ENCODE data around the gene RASAL3. TPM values are rescaled to one million over a fixed set of nuclear protein-coding genes. Genes with fewer than 3 reads are reported as not detected.
A peak's percentile ranks its signal among the peaks of the same experiment; 100 is the strongest.
"Not testable (repeated sequence)": the region's sequence is repeated elsewhere in the genome, so short reads cannot be mapped to it uniquely, and the experiment has no call there.

Gene RASAL3
- total RNA-seq, 1 donor from 2014 or later, result 107 TPM

- H3K4me3 Mint-ChIP-seq (ENCODE audit: low read depth), result no peak overlapping the region
- H3K4me1 Mint-ChIP-seq (ENCODE audit: low read depth), result peaks cover 12% of the 10 kb centered on the region
- DNase-seq (ENCODE audit: low spot score), result no peak
These were observed 22.7 kb upstream of the RASAL3 start for GRCh38 chr19:15487038-15487437.

GRCh38 chr19:15485768-15486167 lies 21.4 kb upstream of the RASAL3 start:
- intact Hi-C loops (cut with micrococcal nuclease); H3K36me3 Mint-ChIP-seq (ENCODE audit: low read depth); H3K4me3 Mint-ChIP-seq (ENCODE audit: low read depth); H3K27ac Mint-ChIP-seq; H3K27me3 Mint-ChIP-seq (ENCODE audit: low read depth); H3K9me3 Mint-ChIP-seq; DNase-seq (ENCODE audit: low spot score): not testable (repeated sequence)
- H3K4me1 Mint-ChIP-seq (ENCODE audit: low read depth), result peaks cover 12% of the 10 kb centered on the region

More at GRCh38 chr19:15487038-15487437, 22.7 kb upstream of the RASAL3 start:
- no peaks in the 10 kb centered on the region for H3K27me3 Mint-ChIP-seq (ENCODE audit: low read depth)
- no peaks in the 10 kb centered on the region for H3K36me3 Mint-ChIP-seq (ENCODE audit: low read depth)
- H3K9me3 Mint-ChIP-seq, result peaks cover 6% of the 10 kb centered on the region
- no peak overlapping the region for H3K27ac Mint-ChIP-seq
- intact Hi-C loops (cut with micrococcal nuclease), result no loop called here

- peaks cover 14% of the 10 kb centered on the region for H3K4me1 Mint-ChIP-seq (ENCODE audit: low read depth)
- H3K9me3 Mint-ChIP-seq; H3K36me3 Mint-ChIP-seq (ENCODE audit: low read depth); H3K4me3 Mint-ChIP-seq (ENCODE audit: low read depth); H3K27me3 Mint-ChIP-seq (ENCODE audit: low read depth); H3K27ac Mint-ChIP-seq; intact Hi-C loops (cut with micrococcal nuclease); DNase-seq (ENCODE audit: low spot score): not testable (repeated sequence)
These were observed 16.7 kb upstream of the RASAL3 start for GRCh38 chr19:15480996-15481395.

- H3K4me3 Mint-ChIP-seq (ENCODE audit: low read depth), result no peak within 1 kb of the TSS
- no peaks in the 10 kb centered on the region for H3K9me3 Mint-ChIP-seq
- H3K27me3 Mint-ChIP-seq (ENCODE audit: low read depth), result no peaks in the 10 kb centered on the region
- intact Hi-C loops (cut with micrococcal nuclease), result no loop called here
- H3K27ac Mint-ChIP-seq, result no peak within 1 kb of the TSS
- H3K4me1 Mint-ChIP-seq (ENCODE audit: low read depth), result peaks cover 14% of the 10 kb centered on the region
- no peak for DNase-seq (ENCODE audit: low spot score)
- H3K36me3 Mint-ChIP-seq (ENCODE audit: low read depth), result no peaks in the 10 kb centered on the region
These were observed 15.3 kb upstream of the RASAL3 start, which contains the start of gene PGLYRP2 for GRCh38 chr19:15479391-15480345. Gene PGLYRP2, minus strand, starts transcription at chr19:15479501. Its CDS starts 130 bp downstream, at chr19:15479371.

- H3K36me3 Mint-ChIP-seq (ENCODE audit: low read depth), result no peaks in the 10 kb centered on the region
- no peak for DNase-seq (ENCODE audit: low spot score)
- H3K4me3 Mint-ChIP-seq (ENCODE audit: low read depth), result no peak overlapping the region
- peaks cover 5% of the 10 kb centered on the region for H3K4me1 Mint-ChIP-seq (ENCODE audit: low read depth)
- intact Hi-C loops (cut with micrococcal nuclease), result no loop called here
- no peaks in the 10 kb centered on the region for H3K27me3 Mint-ChIP-seq (ENCODE audit: low read depth)
- no peaks in the 10 kb centered on the region for H3K9me3 Mint-ChIP-seq
- no peak overlapping the region for H3K27ac Mint-ChIP-seq
These were observed 12.0 kb upstream of the RASAL3 start for GRCh38 chr19:15476325-15476724.

- no peak for DNase-seq (ENCODE audit: low spot score)
- Mint-ChIP-seq H3K27me3 (ENCODE audit: low read depth) (no peaks in the 10 kb centered on the region), H3K9me3 (no peaks in the 10 kb centered on the region), H3K4me1 (ENCODE audit: low read depth) (peaks cover 5% of the 10 kb centered on the region), H3K36me3 (ENCODE audit: low read depth) (no peaks in the 10 kb centered on the region), H3K4me3 (ENCODE audit: low read depth) (no peak overlapping the region), H3K27ac (no peak overlapping the region)
- intact Hi-C loops (cut with micrococcal nuclease), result no loop called here
These were observed 11.3 kb upstream of the RASAL3 start for GRCh38 chr19:15475611-15476010.

- no peak overlapping the region for H3K4me3 Mint-ChIP-seq (ENCODE audit: low read depth)
- DNase-seq (ENCODE audit: low spot score), result no peak
- H3K4me1 Mint-ChIP-seq (ENCODE audit: low read depth), result peaks cover 5% of the 10 kb centered on the region
- H3K27ac Mint-ChIP-seq, result no peak overlapping the region
- H3K36me3 Mint-ChIP-seq (ENCODE audit: low read depth), result no peaks in the 10 kb centered on the region
- intact Hi-C loops (cut with micrococcal nuclease), result no loop called here
- peaks cover under 1% of the 10 kb centered on the region for H3K27me3 Mint-ChIP-seq (ENCODE audit: low read depth)
- H3K9me3 Mint-ChIP-seq, result no peaks in the 10 kb centered on the region
These were observed 10.8 kb upstream of the RASAL3 start for GRCh38 chr19:15475169-15475568.

GRCh38 chr19:15473821-15474220 lies 9.5 kb upstream of the RASAL3 start:
- H3K4me3 Mint-ChIP-seq (ENCODE audit: low read depth); intact Hi-C loops (cut with micrococcal nuclease); H3K9me3 Mint-ChIP-seq; DNase-seq (ENCODE audit: low spot score); H3K27ac Mint-ChIP-seq; H3K36me3 Mint-ChIP-seq (ENCODE audit: low read depth): not testable (repeated sequence)
- peaks cover 13% of the 10 kb centered on the region for H3K4me1 Mint-ChIP-seq (ENCODE audit: low read depth)
- peaks cover 10% of the 10 kb centered on the region for H3K27me3 Mint-ChIP-seq (ENCODE audit: low read depth)

- H3K27me3 Mint-ChIP-seq (ENCODE audit: low read depth), result peaks cover 14% of the 10 kb centered on the region
- intact Hi-C loops (cut with micrococcal nuclease), result no loop called here
- H3K4me3 Mint-ChIP-seq (ENCODE audit: low read depth), result no peak overlapping the region
- peaks cover 3% of the 10 kb centered on the region for H3K9me3 Mint-ChIP-seq
- DNase-seq (ENCODE audit: low spot score), result no peak
- H3K27ac Mint-ChIP-seq, result no peak overlapping the region
- H3K36me3 Mint-ChIP-seq (ENCODE audit: low read depth), result peaks cover 16% of the 10 kb centered on the region
- peaks cover 33% of the 10 kb centered on the region for H3K4me1 Mint-ChIP-seq (ENCODE audit: low read depth)
These were observed 7.3 kb upstream of the RASAL3 start for GRCh38 chr19:15471639-15472101.

GRCh38 chr19:15469513-15470297 lies 5.4 kb upstream of the RASAL3 start:
- intact Hi-C loops (cut with micrococcal nuclease), result loop anchor here (10.0 kb wide), 1 partner anchor 605 kb away; the partner anchor contains the start of gene TPM4
- peaks cover 3% of the 10 kb centered on the region for H3K9me3 Mint-ChIP-seq
- no peak for DNase-seq (ENCODE audit: low spot score)
- H3K27me3 Mint-ChIP-seq (ENCODE audit: low read depth), result peaks cover 14% of the 10 kb centered on the region
- H3K27ac Mint-ChIP-seq, result no peak overlapping the region
- H3K4me1 Mint-ChIP-seq (ENCODE audit: low read depth), result peaks cover 42% of the 10 kb centered on the region
- H3K4me3 Mint-ChIP-seq (ENCODE audit: low read depth), result peak overlapping the region; percentile 45
- H3K36me3 Mint-ChIP-seq (ENCODE audit: low read depth), result peaks cover 21% of the 10 kb centered on the region

- H3K27me3 Mint-ChIP-seq (ENCODE audit: low read depth), result peaks cover 14% of the 10 kb centered on the region
- peak overlapping the region; percentile 1 for H3K27ac Mint-ChIP-seq
These were observed 4.5 kb upstream of the RASAL3 start for GRCh38 chr19:15468675-15469512.

GRCh38 chr19:15467734-15468214 lies 3.4 kb upstream of the RASAL3 start:
- Mint-ChIP-seq H3K36me3 (ENCODE audit: low read depth) (peaks cover 32% of the 10 kb centered on the region), H3K27ac (peak overlapping the region; percentile 90), H3K4me3 (ENCODE audit: low read depth) (peak overlapping the region; percentile 60), H3K4me1 (ENCODE audit: low read depth) (peaks cover 45% of the 10 kb centered on the region), H3K9me3 (peaks cover 3% of the 10 kb centered on the region), H3K27me3 (ENCODE audit: low read depth) (peaks cover 14% of the 10 kb centered on the region)
- no peak for DNase-seq (ENCODE audit: low spot score)
- intact Hi-C loops (cut with micrococcal nuclease), result loop anchor here (1.0 to 10.0 kb wide), 7 partner anchors 35 to 607 kb away; partner anchors contain the start of genes AKAP8 and TPM4

More at GRCh38 chr19:15468675-15469512, 4.5 kb upstream of the RASAL3 start:
- no peak for DNase-seq (ENCODE audit: low spot score)
- H3K4me1 Mint-ChIP-seq (ENCODE audit: low read depth), result peaks cover 46% of the 10 kb centered on the region
- peak overlapping the region; percentile 43 for H3K4me3 Mint-ChIP-seq (ENCODE audit: low read depth)
- H3K9me3 Mint-ChIP-seq, result peaks cover 3% of the 10 kb centered on the region
- intact Hi-C loops (cut with micrococcal nuclease), result loop anchor here (10.0 kb wide), 1 partner anchor 606 kb away; the partner anchor contains the start of gene TPM4
- H3K36me3 Mint-ChIP-seq (ENCODE audit: low read depth), result peaks cover 25% of the 10 kb centered on the region
